ENCODE data around the gene ADAMTSL4.

ADAMTSL4 gene

DNA sequence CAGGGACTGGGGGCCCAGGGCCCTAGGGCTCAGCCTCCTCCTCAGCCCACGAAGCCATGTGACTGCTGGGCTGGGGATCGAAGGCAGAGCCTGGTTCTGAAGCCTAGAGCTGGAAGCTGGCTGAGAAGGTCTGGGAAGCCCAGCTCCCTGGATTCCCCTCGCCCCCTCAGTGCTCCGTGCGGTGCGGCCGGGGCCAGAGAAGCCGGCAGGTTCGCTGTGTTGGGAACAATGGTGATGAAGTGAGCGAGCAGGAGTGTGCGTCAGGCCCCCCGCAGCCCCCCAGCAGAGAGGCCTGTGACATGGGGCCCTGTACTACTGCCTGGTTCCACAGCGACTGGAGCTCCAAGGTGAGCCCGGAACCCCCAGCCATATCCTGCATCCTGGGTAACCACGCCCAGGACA lies 9.1 kb downstream of the ADAMTSL4 start:
- Mint-ChIP-seq H3K27ac (no peak overlapping the region), H3K4me1 (peaks cover 76% of the 10 kb centered on the region), H3K36me3 (ENCODE audit: low read depth) (no peaks in the 10 kb centered on the region), H3K9me3 (no peaks in the 10 kb centered on the region), H3K27me3 (ENCODE audit: low read depth, poor library complexity) (peaks cover 2% of the 10 kb centered on the region), H3K4me3 (no peak overlapping the region)
- TF ChIP-seq, protein P1, sequence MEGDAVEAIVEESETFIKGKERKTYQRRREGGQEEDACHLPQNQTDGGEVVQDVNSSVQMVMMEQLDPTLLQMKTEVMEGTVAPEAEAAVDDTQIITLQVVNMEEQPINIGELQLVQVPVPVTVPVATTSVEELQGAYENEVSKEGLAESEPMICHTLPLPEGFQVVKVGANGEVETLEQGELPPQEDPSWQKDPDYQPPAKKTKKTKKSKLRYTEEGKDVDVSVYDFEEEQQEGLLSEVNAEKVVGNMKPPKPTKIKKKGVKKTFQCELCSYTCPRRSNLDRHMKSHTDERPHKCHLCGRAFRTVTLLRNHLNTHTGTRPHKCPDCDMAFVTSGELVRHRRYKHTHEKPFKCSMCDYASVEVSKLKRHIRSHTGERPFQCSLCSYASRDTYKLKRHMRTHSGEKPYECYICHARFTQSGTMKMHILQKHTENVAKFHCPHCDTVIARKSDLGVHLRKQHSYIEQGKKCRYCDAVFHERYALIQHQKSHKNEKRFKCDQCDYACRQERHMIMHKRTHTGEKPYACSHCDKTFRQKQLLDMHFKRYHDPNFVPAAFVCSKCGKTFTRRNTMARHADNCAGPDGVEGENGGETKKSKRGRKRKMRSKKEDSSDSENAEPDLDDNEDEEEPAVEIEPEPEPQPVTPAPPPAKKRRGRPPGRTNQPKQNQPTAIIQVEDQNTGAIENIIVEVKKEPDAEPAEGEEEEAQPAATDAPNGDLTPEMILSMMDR (IDR thresholded peaks at IDR 0.05): no peak
- DNase-seq: no peak

DNA sequence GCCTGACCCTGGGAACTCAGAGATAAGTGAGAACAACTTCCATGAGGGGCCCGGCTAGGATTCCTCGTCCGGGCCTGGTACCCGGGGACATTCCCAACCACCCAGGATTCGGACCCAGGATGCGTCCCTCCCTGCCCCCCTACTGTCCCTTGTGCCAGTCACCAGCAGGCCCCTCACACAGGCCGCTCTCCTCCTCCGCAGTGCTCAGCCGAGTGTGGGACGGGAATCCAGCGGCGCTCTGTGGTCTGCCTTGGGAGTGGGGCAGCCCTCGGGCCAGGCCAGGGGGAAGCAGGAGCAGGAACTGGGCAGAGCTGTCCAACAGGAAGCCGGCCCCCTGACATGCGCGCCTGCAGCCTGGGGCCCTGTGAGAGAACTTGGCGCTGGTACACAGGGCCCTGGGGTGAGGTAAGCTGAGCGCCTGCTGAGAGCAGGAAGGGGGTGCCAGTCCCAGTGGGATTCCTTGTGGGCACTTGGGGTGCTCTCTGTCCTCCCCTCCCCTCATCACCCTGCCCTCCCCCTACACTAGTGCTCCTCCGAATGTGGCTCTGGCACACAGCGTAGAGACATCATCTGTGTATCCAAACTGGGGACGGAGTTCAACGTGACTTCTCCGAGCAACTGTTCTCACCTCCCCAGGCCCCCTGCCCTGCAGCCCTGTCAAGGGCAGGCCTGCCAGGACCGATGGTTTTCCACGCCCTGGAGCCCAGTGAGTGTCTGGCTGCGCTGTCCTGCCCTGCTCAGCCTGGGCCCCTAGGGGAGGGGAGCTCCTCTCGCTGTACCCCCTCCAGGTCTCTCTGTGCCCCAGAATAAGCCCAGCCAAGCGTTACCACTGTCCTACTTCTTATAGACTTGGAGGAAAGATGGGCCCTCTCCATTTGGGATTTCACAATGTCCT lies 9.8 kb downstream of the ADAMTSL4 start:
- H3K36me3 Mint-ChIP-seq (ENCODE audit: low read depth): no peaks in the 10 kb centered on the region
- no peak overlapping the region for H3K27ac Mint-ChIP-seq
- peaks cover 79% of the 10 kb centered on the region for H3K4me1 Mint-ChIP-seq
- no peak for DNase-seq
- no peaks in the 10 kb centered on the region for H3K9me3 Mint-ChIP-seq
- peaks cover 2% of the 10 kb centered on the region for H3K27me3 Mint-ChIP-seq (ENCODE audit: low read depth, poor library complexity)
- no peak overlapping the region for H3K4me3 Mint-ChIP-seq
- TF ChIP-seq, protein P1 (IDR thresholded peaks at IDR 0.05): no peak

DNA sequence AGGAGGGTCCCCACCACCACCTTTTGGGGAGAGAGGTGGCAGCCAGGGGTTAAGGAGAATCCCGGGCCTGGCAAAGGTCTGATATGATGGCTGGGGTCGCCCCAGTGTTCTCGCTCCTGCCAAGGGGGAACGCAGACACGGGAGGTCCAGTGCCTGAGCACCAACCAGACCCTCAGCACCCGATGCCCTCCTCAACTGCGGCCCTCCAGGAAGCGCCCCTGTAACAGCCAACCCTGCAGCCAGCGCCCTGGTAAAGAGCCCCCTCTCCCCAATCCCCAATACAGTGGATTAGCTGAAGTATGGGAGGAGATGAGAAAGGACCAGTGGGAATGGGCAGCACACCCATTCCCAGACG lies 10.4 kb downstream of the ADAMTSL4 start:
- Mint-ChIP-seq H3K9me3 (no peaks in the 10 kb centered on the region), H3K27me3 (ENCODE audit: low read depth, poor library complexity) (peaks cover 2% of the 10 kb centered on the region), H3K4me3 (no peak overlapping the region), H3K36me3 (ENCODE audit: low read depth) (no peaks in the 10 kb centered on the region), H3K4me1 (peaks cover 80% of the 10 kb centered on the region), H3K27ac (no peak overlapping the region)
- no peak for DNase-seq
- TF ChIP-seq, protein P1 (IDR thresholded peaks at IDR 0.05): no peak

DNA sequence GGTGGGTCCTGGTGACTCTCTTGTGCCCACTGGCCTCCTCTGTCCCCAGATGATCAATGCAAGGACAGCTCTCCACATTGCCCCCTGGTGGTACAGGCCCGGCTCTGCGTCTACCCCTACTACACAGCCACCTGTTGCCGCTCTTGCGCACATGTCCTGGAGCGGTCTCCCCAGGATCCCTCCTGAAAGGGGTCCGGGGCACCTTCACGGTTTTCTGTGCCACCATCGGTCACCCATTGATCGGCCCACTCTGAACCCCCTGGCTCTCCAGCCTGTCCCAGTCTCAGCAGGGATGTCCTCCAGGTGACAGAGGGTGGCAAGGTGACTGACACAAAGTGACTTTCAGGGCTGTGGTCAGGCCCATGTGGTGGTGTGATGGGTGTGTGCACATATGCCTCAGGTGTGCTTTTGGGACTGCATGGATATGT lies 10.8 kb downstream of the ADAMTSL4 start:
- H3K36me3 Mint-ChIP-seq (ENCODE audit: low read depth): no peaks in the 10 kb centered on the region
- DNase-seq: peak; percentile 83
- peaks cover 2% of the 10 kb centered on the region for H3K27me3 Mint-ChIP-seq (ENCODE audit: low read depth, poor library complexity)
- H3K27ac Mint-ChIP-seq: no peak overlapping the region
- H3K9me3 Mint-ChIP-seq: no peaks in the 10 kb centered on the region
- peaks cover 80% of the 10 kb centered on the region for H3K4me1 Mint-ChIP-seq
- TF ChIP-seq, protein P1 (IDR thresholded peaks at IDR 0.05): peak; percentile 92
- H3K4me3 Mint-ChIP-seq: no peak overlapping the region

DNA sequence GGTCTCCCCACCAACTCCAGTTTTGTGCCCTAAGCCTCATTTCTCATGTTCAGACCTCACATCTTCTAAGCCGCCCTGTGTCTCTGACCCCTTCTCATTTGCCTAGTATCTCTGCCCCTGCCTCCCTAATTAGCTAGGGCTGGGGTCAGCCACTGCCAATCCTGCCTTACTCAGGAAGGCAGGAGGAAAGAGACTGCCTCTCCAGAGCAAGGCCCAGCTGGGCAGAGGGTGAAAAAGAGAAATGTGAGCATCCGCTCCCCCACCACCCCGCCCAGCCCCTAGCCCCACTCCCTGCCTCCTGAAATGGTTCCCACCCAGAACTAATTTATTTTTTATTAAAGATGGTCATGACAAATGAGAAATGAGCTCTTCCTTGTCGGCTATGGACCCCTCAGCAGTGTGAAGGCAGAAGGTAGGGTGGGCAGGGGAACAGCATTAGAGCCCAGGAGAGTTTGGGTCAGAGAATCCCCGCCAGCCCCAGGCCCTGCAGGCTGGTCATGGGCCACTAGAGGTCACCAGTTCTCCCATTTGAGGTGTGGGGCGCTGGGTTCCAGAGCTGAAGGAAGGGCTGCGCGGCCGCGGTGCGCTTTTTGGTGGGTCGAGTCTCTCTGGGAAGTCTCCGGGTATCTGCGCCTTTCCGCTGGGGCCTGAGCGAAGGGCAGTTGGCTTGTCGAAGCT lies 11.5 kb downstream of the ADAMTSL4 start:
- no peaks in the 10 kb centered on the region for H3K9me3 Mint-ChIP-seq
- DNase-seq: peak; percentile 91
- peaks cover 2% of the 10 kb centered on the region for H3K27me3 Mint-ChIP-seq (ENCODE audit: low read depth, poor library complexity)
- peak overlapping the region; percentile 100 for H3K27ac Mint-ChIP-seq
- peak overlapping the region; percentile 86 for H3K4me3 Mint-ChIP-seq
- TF ChIP-seq, protein P1 (IDR thresholded peaks at IDR 0.05): peak; percentile 73
- H3K4me1 Mint-ChIP-seq: peaks cover 77% of the 10 kb centered on the region
- no peaks in the 10 kb centered on the region for H3K36me3 Mint-ChIP-seq (ENCODE audit: low read depth)
